ENCODE measurements around the gene TSPAN19. TPM values are rescaled to one million over a fixed set of nuclear protein-coding genes. Genes with fewer than 3 reads are reported as not detected.
"Not testable (repeated sequence)": the region's sequence is repeated elsewhere in the genome, so short reads cannot be mapped to it uniquely, and the experiment has no call there.

Gene TSPAN19
- total RNA-seq, 4 donors from 2014 or later, result not detected

DNA sequence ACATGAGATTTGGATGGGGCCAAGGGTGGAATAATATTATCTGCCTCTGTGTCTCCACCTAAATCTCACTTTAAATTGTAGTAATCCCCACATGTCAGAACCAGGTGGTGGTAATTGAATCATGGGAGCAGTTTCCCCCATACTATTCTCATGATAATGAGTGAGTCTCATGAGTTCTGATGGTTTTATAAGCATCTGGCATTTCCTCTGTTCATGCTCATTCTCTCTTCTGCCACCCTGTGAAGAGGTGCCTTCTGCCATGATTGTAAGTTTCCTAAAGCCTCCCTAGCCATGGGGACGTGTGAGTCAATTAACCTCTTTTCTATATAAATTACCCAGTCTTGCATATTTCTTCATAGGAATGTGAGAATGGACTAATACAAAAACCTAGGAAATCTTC is 29.9 kb downstream of the TSPAN19 start:
- in situ Hi-C loops (cut with MboI; ENCODE audit: low pct_ligation_motif_present in 1 of 4, low pct_unique_long_range_greater_than_20kb in 1 of 4, low sequenced_read_pairs in 3 of 4) (no loop called here), intact Hi-C loops (cut with DNase I; ENCODE audit: low total_unique reads) (no loop called here)
- H3K27ac ChIP-seq, result no peak overlapping the region
- DNase-seq, result no peak
- H3K36me3 ChIP-seq, result no peaks in the 10 kb centered on the region
- H3K9me3 ChIP-seq, result no peaks in the 10 kb centered on the region
- no peak overlapping the region for H3K4me3 ChIP-seq
- WGBS, 2 donors (ENCODE audit: low coverage in 1 of 2), result 78 to 91% methylated on average over 1 of the region's 1 CpG
- TF ChIP-seq EP300 (IDR thresholded peaks at IDR 0.05; ENCODE audit: low read depth) (no peak), POLR2AphosphoS5 (IDR thresholded peaks at IDR 0.05) (no peak), POLR2A (IDR thresholded peaks at IDR 0.05) (no peak)
- TF ChIP-seq, protein P1, sequence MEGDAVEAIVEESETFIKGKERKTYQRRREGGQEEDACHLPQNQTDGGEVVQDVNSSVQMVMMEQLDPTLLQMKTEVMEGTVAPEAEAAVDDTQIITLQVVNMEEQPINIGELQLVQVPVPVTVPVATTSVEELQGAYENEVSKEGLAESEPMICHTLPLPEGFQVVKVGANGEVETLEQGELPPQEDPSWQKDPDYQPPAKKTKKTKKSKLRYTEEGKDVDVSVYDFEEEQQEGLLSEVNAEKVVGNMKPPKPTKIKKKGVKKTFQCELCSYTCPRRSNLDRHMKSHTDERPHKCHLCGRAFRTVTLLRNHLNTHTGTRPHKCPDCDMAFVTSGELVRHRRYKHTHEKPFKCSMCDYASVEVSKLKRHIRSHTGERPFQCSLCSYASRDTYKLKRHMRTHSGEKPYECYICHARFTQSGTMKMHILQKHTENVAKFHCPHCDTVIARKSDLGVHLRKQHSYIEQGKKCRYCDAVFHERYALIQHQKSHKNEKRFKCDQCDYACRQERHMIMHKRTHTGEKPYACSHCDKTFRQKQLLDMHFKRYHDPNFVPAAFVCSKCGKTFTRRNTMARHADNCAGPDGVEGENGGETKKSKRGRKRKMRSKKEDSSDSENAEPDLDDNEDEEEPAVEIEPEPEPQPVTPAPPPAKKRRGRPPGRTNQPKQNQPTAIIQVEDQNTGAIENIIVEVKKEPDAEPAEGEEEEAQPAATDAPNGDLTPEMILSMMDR (IDR thresholded peaks at IDR 0.05), result no peak
- H3K4me1 ChIP-seq, result peaks cover 0 to 14% (median 3%) of the 10 kb centered on the region in 4 donors
- H3K27me3 ChIP-seq, result no peaks in the 10 kb centered on the region

DNA sequence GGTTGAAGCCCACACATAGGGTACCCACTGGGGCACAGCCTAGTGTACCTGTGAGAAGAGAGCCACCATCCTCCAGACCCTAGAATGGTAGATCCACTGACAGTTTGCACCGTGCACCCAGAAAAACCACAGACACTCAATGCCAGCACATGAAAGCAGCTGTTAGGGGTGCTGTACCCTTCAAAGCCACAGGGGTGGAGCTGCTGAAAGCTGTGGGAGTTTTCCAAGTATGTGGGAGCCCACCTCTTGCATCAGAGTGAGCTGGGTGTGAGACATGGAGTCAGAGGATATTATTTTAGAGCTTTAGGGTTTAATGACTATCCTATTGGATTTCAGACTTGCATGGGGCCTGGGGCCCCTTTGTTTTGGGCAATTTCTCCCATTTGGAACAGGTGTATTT is 30.5 kb downstream of the TSPAN19 start:
- Histone ChIP-seq H3K36me3 (no peaks in the 10 kb centered on the region), H3K4me1 (peaks cover 0 to 14% (median 3%) of the 10 kb centered on the region in 4 donors), H3K27me3 (no peaks in the 10 kb centered on the region), H3K9me3 (no peaks in the 10 kb centered on the region), H3K4me3 (no peak overlapping the region), H3K27ac (no peak overlapping the region)
- intact Hi-C loops (cut with DNase I; ENCODE audit: low total_unique reads) (no loop called here), in situ Hi-C loops (cut with MboI; ENCODE audit: low pct_ligation_motif_present in 1 of 4, low pct_unique_long_range_greater_than_20kb in 1 of 4, low sequenced_read_pairs in 3 of 4) (no loop called here)
- no peak for DNase-seq
- TF ChIP-seq POLR2A (IDR thresholded peaks at IDR 0.05), result no peak
- TF ChIP-seq POLR2AphosphoS5 (IDR thresholded peaks at IDR 0.05), result no peak
- TF ChIP-seq EP300 (IDR thresholded peaks at IDR 0.05; ENCODE audit: low read depth), result no peak
- TF ChIP-seq, protein P1 (IDR thresholded peaks at IDR 0.05), result no peak
- 73 to 75% methylated on average over 1 of the region's 1 CpG for WGBS, 2 donors (ENCODE audit: low coverage in 1 of 2)

DNA sequence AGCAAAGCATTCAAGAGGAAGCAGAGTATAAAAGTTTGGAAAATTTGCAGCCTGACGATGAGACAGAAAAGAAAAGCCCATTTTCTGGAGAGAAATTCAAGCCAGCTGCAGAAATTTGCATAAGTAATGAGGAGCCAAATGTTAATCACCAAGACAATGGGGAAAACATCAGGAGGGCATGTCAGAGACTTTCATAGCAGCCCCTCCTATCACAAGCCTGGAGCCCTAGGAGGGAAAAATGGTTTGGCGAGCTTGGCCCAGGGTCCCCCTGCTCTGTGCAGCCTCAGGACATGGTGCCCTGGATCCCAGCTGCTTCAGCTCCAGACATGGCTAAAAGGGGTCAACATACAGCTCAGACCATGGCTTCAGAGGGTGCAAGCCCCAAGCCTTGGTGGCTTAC is 31.0 kb downstream of the TSPAN19 start:
- in situ Hi-C loops (cut with MboI; ENCODE audit: low pct_ligation_motif_present in 1 of 4, low pct_unique_long_range_greater_than_20kb in 1 of 4, low sequenced_read_pairs in 3 of 4), result not testable (repeated sequence)

DNA sequence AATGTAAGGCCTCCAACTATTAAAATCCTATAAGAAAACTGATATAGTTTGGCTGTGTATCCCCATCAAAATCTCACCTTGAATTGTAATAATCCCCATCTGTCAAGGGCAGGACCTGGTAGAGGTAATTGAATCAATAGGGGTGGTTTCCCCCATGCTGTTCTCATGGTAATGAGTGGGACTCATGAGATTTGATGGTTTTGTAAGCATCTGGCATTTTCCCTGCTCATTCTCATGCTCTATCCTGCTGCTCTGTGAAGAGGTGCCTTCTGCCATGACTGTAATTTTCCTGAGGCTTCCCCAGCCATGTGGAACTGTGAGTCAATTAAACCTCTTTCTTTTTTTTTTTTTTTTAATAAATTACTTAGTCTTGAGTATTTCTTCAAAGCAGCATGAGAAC is 31.9 kb downstream of the TSPAN19 start:
- in situ Hi-C loops (cut with MboI; ENCODE audit: low pct_ligation_motif_present in 1 of 4, low pct_unique_long_range_greater_than_20kb in 1 of 4, low sequenced_read_pairs in 3 of 4), result no loop called here
- TF ChIP-seq, protein P1 (IDR thresholded peaks at IDR 0.05), result no peak
- no peak for TF ChIP-seq EP300 (IDR thresholded peaks at IDR 0.05; ENCODE audit: low read depth)
- no peaks in the 10 kb centered on the region for H3K27me3 ChIP-seq

More for the DNA sequence above, 31.0 kb downstream of the TSPAN19 start:
- WGBS, 2 donors (ENCODE audit: low coverage in 1 of 2), result 83 to 100% methylated on average over 1 to 2 of the region's 2 CpGs
- H3K36me3 ChIP-seq; intact Hi-C loops (cut with DNase I; ENCODE audit: low total_unique reads); H3K27ac ChIP-seq; H3K9me3 ChIP-seq; H3K27me3 ChIP-seq; H3K4me3 ChIP-seq; DNase-seq: not testable (repeated sequence)
- peaks cover 0 to 14% (median 3%) of the 10 kb centered on the region in 4 donors for H3K4me1 ChIP-seq

DNA sequence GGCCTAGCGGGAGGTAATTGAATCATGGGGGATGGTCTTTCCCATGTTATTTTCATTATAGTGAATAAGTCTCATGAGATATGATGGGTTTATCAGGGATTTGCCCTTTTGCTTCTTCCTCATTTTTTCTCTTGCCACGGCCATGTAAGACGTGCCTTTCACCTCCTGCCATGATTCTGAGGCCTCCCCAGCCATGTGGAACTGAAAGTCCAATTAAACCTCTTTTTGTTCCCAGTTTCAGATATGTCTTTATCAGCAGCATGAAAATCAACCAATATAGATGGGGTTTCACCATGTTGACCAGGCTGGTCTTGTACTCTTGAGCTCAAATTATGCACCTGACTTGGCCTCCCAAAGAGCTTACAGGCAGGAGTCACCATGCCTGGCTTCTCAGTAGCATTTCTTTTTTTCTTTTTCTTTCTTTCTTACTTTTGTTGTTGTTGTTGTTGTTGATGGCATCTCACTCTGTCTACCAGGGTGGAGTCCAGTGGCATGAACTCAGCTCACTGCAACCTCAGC is 33.2 kb downstream of the TSPAN19 start:
- H3K4me3 ChIP-seq, result no peak overlapping the region
- WGBS, 2 donors (ENCODE audit: low coverage in 1 of 2), result 60 to 77% methylated on average over 3 of the region's 3 CpGs
- no peaks in the 10 kb centered on the region for H3K27me3 ChIP-seq
- DNase-seq, result no peak
- no peaks in the 10 kb centered on the region for H3K9me3 ChIP-seq
- intact Hi-C loops (cut with DNase I; ENCODE audit: low total_unique reads) (no loop called here), in situ Hi-C loops (cut with MboI; ENCODE audit: low pct_ligation_motif_present in 1 of 4, low pct_unique_long_range_greater_than_20kb in 1 of 4, low sequenced_read_pairs in 3 of 4) (no loop called here)
- H3K27ac ChIP-seq, result no peak overlapping the region
- H3K4me1 ChIP-seq, result peaks cover 0 to 7% (median under 1%) of the 10 kb centered on the region in 4 donors
- no peaks in the 10 kb centered on the region for H3K36me3 ChIP-seq
- no peak for TF ChIP-seq POLR2AphosphoS5 (IDR thresholded peaks at IDR 0.05)
- TF ChIP-seq EP300 (IDR thresholded peaks at IDR 0.05; ENCODE audit: low read depth), result no peak
- TF ChIP-seq, protein P1 (IDR thresholded peaks at IDR 0.05), result no peak
- no peak for TF ChIP-seq POLR2A (IDR thresholded peaks at IDR 0.05)

More for the DNA sequence above, 31.9 kb downstream of the TSPAN19 start:
- no peak for DNase-seq
- H3K4me1 ChIP-seq, result peaks cover 0 to 14% (median 3%) of the 10 kb centered on the region in 4 donors
- no peak overlapping the region for H3K4me3 ChIP-seq
- intact Hi-C loops (cut with DNase I; ENCODE audit: low total_unique reads), result no loop called here
- no peak overlapping the region for H3K27ac ChIP-seq
- H3K36me3 ChIP-seq, result no peaks in the 10 kb centered on the region
- no peaks in the 10 kb centered on the region for H3K9me3 ChIP-seq
